Fibroblast of the conjunctiva (primary cell): ENCODE measurements around the gene LGALS1.

Source experiments
- DNase-seq: peaks from one replicate; pipeline ENCODE4 v3.0.0-alpha.2; 2010; ENCODE audit warnings: low read depth

The LGALS1 gene

DNA sequence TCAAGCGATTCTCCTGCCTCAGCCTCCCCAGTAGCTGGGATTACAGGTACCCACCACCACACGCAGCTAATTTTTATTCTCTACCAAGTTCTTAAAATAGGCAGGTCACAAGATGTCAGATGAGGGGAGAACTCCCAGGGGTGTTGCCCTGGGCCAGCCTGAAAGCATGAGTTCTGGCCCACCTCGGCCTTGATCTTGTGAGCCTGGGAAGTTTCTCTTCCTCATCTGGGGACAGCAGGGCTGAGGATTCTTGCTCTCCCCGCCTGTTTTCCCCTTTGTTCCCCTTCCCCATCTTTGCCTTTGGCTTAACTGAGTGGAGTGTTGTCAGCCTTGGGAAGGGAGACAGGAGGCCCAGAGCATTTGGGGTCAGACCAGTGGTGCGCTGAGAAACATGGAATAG, 13.4 kb upstream of the LGALS1 start:
- no peak for DNase-seq

- no peak for DNase-seq
Observed at GRCh38 chr22:37663521-37664140, 11.8 kb upstream of the LGALS1 start.

DNA sequence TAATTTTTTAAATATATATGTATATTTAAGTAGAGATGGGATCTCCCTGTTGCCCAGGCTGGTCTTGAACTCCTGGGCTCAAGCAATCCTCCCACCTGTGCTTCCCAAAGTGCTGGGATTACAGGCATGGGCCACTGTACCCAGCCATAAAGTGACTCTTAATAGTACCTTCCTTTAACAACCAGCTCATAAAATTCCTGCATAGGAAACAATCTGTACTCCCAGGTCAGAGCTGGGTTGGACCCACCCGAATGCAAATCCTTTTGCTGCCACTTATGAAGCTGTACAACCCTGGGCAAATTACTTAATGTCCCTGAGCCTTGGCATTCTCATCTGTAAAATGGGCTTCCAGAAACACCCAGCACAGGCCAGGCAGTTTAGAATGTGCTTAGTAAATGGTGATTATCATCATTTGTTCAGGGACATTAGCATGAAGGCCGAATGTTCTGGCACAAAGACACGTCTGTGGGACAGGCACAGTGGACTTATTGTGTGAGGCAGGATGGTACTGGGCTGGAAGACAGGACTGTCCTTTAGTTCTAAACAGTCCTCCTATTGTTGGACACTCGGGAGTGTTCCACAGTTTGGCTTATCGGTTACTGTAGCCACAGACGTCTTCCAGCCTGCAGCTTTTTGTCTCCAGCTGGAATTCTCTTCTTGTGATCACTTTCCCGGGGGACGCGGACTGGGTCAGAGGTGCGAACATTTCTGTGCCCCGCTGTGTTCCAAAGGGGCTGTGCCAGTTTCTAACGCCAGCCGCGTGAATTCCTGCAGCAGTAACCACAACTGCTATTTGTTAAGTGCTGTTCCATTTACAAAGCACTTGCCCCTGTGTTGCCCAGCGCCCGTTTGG, 11.0 kb upstream of the LGALS1 start:
- DNase-seq = no peak

GRCh38 chr22:37665487-37665886, 9.9 kb upstream of the LGALS1 start:
- DNase-seq = no peak

DNA sequence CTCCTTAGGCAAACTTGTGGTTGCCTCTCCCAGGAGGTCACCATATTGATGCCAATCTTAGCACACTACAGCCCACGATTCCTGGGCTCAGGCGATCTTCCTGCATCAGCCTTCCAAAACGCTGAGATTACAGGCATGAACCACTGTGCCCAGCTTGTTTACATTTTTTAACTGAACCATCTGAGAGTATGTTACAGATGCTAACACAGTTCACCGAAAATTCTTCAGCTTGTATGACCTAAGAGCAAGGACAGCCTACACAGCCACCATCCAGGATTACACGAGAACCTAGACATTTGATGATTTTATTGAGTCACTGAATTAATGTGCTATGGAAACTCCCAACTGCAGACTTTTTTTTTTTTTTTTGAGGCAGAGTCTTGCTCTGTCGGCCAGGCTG, 5.8 kb upstream of the LGALS1 start:
- no peak for DNase-seq

- DNase-seq = no peak
Observed at GRCh38 chr22:37672206-37672919, 3.1 kb upstream of the LGALS1 start.

DNA sequence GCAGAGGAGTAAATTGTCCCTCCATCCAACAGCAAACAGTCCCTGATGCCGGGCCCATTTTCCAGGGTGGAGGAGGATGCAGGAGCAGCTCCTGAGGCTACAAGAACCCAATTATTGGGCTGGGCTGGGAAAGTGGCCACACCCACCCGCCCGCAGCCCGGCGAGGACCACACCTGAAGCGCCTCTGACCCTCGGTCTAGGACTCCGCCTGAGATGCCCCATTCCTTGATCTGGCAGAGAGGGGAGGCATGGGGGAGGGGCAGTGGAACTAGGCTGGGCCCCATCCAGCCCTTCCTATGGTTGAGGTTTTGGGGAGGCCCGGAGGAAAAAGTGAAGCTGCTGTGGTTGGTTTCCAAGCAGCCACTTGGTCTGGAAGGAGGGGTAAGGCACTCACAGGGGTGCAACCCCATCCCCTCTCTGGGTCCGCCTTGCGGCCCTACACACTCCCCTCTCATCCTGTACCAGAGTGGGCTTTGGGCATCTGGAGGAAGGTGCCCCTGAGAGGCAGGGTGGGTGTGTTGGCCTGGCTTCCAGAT, 2.4 kb upstream of the LGALS1 start:
- no peak for DNase-seq

- no peak for DNase-seq
Observed at GRCh38 chr22:37674248-37674647, 1.2 kb upstream of the LGALS1 start.

- no peak for DNase-seq
Observed at GRCh38 chr22:37675930-37676735, 697 bp downstream of the LGALS1 start.

DNA sequence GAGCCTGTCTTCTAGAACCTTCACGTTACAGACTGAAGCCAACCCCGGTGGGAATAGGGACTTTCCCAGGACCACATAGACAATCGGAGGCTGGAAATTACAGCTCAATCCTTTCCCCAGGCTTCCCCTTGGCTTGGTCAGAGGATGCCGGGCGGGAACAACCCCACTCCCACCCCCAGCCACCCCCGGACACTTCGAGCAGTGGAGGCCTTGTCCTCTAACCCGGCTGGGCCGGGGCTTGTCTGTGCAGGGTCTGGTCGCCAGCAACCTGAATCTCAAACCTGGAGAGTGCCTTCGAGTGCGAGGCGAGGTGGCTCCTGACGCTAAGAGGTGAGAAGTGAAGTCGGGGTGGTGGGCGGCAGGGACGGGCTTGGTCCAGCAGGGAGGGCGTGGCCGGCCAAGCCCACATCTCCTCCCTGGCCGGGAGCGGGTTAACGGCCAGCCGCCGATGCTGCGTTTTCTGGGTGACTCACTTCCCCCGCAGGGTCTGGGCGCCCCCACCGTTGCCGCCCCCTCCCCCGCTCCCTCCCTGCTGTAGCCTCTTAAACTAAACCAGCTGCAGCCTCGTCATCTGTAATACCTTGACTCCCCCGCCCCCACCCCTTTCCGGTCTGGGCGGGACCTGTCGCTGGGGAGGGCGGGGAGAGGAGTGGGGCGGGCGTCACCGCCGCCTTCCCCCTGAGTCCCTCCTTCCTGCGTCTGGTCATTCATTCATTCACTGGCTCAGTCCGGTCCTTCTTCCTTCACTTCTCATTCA, 1.5 kb downstream of the LGALS1 start:
- DNase-seq = peak; percentile 97

DNA sequence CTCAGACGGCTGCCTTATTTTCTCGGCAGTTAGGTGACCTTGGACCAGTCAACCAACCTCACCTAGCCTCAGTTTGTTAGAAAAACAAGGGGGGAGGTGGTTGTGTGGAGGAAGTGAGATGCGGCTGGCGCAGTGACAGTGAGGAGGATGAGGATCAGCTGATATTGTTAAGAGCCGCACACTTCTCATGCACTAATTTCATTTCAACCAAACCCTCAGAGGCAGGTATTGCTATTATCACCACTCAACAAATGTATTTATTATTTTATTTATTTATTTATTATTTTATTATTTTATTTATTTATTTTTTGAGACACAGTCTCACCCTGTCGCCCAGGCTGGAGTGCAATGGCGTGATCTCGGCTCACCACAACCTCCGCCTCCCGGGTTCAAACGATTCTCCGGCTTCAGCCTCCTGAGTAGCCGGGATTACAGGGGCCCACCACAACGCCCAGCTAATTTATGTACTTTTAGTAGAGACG, 2.1 kb downstream of the LGALS1 start:
- no peak for DNase-seq

- DNase-seq = no peak
Observed at GRCh38 chr22:37678372-37678771, 2.9 kb downstream of the LGALS1 start.

DNA sequence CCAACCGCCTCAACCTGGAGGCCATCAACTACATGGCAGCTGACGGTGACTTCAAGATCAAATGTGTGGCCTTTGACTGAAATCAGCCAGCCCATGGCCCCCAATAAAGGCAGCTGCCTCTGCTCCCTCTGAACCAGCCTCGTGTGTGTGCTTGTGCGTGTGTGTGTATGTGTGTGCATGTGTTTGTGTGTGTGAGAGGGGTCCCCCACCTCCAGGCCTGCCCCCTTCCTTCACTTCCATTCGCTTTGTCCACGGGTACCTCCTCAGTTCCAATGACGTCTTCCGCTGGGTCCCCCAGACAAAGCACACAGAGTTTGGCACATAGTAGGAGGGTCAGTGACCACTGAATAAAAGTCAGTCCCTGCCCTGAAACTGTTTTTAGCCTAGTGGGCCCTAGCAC, 4.2 kb downstream of the LGALS1 start:
- no peak for DNase-seq

DNA sequence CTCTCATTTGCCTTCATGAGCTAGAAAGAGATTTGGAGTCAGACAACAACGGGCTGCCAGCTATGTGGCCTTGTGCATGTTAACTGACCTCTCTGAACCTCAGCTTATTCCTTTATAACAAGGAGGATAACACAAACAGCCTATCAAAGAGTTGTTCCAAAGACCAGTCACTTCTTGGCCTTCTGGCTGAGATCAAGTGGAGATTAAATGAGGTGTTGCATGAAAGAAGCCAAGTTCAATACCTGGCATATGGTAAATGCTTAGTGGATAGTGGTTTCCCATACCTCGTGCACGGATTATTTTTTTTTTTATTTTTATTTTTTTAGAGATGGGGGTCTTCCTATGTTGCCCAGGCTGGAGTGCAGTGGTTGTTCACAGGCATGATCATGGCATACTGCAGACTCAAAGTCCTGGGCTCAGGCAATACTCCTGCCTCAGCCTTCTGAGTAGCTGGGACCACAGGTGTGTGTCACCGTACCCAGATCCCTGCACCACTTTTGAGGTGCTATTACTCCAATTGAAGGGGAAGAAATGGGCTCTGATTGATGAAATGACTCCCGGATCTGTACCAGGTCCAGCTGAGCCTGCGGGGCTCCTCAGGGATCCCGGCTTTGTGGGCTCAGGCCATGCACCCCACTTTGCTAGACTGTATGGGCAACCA, 4.9 kb downstream of the LGALS1 start:
- no peak for DNase-seq

GRCh38 chr22:37681001-37681424, 5.6 kb downstream of the LGALS1 start:
- no peak for DNase-seq

DNA sequence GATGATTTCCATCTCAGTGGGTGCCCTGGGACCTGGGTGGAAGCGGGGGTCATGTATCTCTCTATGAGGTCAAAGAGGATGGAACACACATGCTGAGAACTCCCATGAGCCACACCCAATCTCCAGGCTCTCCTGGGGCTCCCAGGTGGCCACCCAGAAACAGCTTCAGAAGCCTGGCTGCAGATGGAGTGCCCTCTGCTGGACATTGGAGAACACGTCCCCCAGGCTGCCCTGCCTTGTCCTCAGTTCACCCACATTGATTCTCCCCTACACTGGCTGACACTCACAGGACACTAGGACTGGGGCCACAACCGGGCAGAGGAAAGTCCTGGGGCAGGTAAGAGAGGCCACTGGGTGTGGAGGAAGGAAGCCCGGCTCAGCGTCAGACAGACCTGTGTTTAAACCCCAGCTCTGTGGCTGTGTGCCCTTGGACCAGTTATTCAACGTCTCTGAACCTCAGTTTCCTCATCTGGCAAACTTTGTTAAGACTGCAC, 6.2 kb downstream of the LGALS1 start:
- peak; percentile 74 for DNase-seq

DNA sequence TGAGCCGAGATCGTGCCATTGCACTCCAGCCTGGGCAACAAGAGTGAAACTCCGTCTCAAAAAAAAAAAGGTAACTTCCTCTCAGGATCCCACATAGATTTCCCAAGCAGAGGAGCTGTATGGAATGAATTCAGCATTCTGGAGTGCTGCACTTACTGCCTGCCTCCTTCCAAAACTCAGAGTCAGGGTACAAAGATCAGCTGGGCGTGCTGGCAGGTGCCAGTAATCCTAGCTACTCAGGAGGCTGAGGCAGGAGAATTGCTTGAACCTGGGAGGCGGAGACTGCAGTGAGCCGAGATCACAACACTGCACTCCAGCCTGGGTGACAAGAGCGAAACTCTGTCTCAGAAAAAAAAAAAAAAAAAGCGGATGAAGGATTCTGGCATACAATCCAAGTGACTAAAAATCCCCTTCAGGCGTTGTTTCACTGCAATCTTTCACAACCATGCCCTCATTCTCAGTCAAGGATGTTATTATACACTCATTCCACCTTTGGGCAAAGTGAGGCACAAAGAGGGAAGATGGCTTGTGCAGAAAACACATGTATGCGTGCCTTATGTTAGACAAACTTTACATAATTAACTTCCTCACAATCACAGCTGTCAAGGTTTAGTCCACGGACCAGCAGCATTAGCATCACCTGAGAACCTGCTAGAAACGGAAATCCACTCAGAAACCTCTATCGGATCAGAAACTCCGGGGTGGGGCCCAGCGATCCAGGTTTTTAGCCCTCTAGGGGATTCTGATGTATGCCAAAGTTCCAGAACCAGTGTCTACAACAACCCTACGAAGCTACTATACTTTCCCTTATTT, 9.6 kb downstream of the LGALS1 start:
- no peak for DNase-seq

DNA sequence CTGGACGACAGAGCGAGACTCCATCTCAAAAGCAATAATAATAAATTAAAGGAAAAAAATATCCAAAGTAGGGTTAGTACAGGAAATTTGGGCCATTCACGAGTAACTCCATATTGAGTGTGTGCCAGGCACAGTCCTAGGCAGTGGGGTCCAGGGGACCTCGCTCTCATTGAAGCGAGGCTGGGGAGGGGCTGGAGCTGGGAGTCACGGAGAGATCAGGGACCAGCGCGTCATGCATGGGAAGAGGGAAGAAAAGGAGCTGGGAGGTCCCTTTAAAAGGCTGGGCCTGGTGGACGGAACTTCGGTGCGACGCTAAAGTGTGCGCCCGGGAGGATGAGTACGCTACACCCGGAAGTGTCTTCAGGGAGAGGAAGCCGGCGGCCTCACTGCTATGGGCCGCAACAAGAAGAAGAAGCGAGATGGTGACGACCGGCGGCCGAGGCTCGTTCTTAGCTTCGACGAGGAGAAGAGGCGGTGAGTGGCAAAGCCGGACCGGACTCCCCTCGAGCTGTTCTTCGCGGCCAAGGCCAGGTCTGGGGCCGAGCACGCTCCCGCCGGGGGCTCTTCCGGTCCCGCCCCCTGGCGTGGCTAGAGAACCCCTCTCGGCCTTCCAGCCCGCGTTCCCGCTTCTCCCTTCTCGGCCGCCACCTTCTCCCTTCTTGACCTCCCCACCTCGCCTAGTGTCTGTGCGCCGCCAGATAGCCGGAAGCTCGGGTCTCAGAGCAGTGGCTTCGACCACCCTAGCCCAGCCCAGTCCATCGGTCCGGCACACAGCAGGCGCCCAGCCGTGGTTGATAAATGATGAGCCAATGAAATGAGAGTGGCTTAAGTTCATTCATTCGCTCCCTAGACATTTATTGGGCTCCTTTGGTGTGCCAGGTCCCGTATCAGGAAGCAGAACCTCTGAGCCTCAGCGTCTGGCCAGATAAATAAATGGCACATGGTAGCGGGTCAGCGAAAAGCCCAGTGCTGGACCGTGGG, 10.9 kb downstream of the LGALS1 start, which contains the start of gene NOL12:
NOL12 (plus strand) TSS at position 342 of the 981 bp plus-strand sequence; CDS start at position 392, 50 bp downstream.
- peak; percentile 62 for DNase-seq
